Coronary artery (tissue), 2 donors: ENCODE results near the gene SUCLG2.

Experiments used
- DNase-seq: peaks from one replicate; pipeline ENCODE4 v3.0.0-alpha.2; 2017; ENCODE audit warnings: low spot score
- H3K27ac ChIP-seq, 2 donors: fragments of 200-600 bp; sonication (generic); one replicate each; pipeline ENCODE4 v1.5.1; 2016 to 2019
- H3K4me3 ChIP-seq: fragments of 200-600 bp; sonication (generic); 2 replicates; pipeline ENCODE4 v1.5.1; 2016; ENCODE audit warnings: mild to moderate bottlenecking, moderate library complexity
- CTCF ChIP-seq: fragments of 200-600 bp; sonication (generic); IDR thresholded peaks from one replicate; pipeline ENCODE4 v1.5.1; 2019; ENCODE audit warnings: antibody characterized with exemption

The SUCLG2 gene

GRCh38 chr3:67463656-67464055, 190.8 kb downstream of the SUCLG2 start:
- H3K27ac ChIP-seq: no peak overlapping the region
- TF ChIP-seq CTCF: no peak
- H3K4me3 ChIP-seq: no peak overlapping the region
- DNase-seq: no peak

DNA sequence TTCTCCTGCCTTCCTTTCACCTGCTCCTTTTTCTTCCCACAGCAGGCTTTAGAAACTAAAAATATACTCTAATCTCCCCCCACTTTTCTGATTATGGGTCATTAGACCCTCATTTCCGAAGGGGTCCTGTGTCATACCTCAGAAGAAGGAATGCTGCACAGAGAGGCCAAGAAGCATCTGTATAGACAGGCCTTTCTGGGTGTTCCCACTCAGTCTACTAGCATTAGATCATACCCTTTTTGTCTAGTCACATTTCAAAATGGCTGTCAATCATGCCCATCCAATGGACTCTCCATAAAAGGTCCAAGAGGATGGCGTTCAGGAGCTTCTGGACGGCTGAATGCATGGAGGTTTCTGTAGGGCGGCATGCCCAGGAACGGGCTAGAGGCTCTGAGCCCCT, 192.2 kb downstream of the SUCLG2 start:
- no peak overlapping the region for H3K27ac ChIP-seq
- DNase-seq: no peak
- TF ChIP-seq CTCF: no peak
- no peak overlapping the region for H3K4me3 ChIP-seq

GRCh38 chr3:67461667-67462142, 192.7 kb downstream of the SUCLG2 start:
- DNase-seq: no peak

GRCh38 chr3:67460841-67461510, 193.4 kb downstream of the SUCLG2 start:
- H3K27ac ChIP-seq: no peak overlapping the region
- no peak for DNase-seq
- no peak for TF ChIP-seq CTCF
- no peak overlapping the region for H3K4me3 ChIP-seq

More at GRCh38 chr3:67461667-67462142, 192.7 kb downstream of the SUCLG2 start:
- Histone ChIP-seq H3K4me3 (no peak overlapping the region), H3K27ac (no peak overlapping the region)
- no peak for TF ChIP-seq CTCF

DNA sequence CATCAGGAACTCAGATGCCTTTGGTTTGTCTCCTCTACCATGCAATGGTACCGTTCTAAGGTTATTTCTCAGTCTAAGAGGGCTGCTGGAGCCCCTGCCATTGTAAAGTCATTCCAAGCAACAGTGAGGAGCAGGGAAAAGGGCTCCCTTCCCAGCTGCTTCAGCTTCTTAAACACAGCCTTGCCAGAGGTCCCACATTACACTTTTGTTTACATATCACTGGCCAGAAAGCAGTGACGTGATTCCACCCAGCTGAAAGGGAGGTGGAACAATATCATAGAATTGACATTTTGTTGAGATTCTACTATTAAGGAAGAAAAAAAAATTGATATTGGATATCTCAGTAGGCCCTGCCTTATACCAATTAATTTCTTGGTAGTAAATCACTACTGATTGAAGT, 194.6 kb downstream of the SUCLG2 start:
- no peak for TF ChIP-seq CTCF
- no peak overlapping the region for H3K4me3 ChIP-seq
- H3K27ac ChIP-seq: no peak overlapping the region
- DNase-seq: no peak

DNA sequence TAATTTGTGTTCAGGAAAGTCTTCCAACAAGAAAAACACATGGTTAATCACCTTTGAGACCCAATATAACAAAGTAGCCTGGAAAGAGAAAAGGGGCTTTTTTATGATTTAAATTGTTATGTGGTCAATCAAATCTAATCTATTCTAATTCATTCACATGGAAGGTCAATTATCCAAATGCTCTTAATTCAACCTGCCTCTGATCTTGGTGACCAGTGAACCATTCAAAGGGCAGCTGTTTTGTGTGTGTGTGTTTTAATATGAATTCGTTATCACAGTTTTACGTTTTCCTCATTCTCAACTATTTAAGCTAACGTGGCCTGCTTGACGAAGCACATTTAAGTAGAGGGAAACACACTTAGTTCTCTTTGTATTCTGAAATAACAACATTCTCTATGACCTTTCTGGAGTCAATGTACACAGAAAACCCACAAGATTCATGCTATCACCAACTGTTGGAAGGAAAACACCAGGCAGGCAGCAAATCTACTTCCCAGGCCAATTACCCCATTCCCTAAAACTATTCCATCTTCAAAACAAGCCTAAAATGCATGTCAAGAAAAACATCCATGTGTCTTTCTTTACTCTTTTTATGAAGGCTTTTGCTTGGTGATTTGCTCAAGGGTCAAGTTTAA, 195.4 kb downstream of the SUCLG2 start:
- Histone ChIP-seq H3K4me3 (no peak overlapping the region), H3K27ac (no peak overlapping the region)
- no peak for TF ChIP-seq CTCF
- DNase-seq: no peak

DNA sequence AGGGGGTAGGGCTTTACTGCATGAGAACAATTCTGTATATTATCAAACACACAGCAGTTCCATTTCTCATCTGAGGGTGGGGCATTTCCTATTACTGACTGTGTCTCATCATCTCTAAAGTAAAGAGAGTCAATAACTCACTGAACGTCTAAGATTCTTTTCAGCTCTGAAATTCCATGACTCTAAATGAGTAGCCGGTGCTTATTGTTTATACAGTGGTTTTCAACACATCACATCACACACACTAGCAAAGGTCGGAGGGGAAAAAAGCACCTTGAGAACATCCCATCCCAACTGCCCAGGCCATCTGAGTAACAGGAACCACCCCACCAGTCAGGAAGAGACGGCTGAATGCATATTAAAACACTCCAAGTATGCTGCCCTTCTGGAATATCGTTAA, 196.0 kb downstream of the SUCLG2 start:
- no peak for DNase-seq
- Histone ChIP-seq H3K27ac (no peak overlapping the region), H3K4me3 (no peak overlapping the region)
- TF ChIP-seq CTCF: no peak
